Stimulated activated CD4-positive, alpha-beta T cell treated with anti-CD3 and anti-CD28 coated beads, TNF-alpha, amount 100 ng/mL, for 4 hours (primary cell): ENCODE data around the gene EXD3.

Experiments
- DNase-seq, 3 experiments: peaks; one replicate each; pipeline ENCODE4 v3.0.0-alpha.2; 2020; ENCODE audit warnings: low read depth in 3 of 3

The EXD3 gene

GRCh38 chr9:137432687-137433348 lies 9.9 kb upstream of the EXD3 start:
- DNase-seq = no peak

GRCh38 chr9:137431416-137431931 lies 8.5 kb upstream of the EXD3 start:
- DNase-seq = no peak

DNA sequence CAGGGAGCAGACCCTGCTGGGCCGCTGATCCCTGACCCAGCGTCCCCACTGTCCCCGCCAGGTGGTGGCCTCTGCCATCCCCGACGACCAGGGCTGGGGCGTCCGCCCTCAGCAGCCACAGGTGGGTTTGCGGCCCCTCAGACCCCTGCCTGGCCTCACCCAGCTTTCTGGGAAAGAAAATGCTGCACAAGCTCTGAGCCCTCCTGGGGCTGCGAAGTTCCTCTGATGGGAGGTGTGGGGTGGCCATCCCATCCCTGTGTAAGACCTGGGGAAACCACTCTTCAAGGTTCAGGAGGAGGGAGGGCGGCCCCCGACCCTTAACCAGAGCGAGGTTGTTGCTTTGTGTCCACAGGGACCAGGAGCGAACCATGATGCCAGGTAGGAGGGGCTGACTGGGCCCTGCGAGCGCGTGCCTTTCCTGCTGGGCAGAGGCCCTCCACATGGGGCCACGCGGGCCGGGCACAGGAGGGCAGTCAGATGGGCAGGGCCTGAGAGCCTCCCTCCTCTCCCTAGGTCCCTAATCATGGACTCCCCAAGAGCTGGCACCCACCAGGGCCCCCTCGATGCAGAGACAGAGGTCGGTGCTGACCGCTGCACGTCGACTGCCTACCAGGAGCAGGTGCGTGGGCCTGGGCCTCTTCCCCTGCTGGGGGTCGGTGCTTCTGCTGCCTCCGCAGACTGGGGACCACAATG lies 7.9 kb upstream of the EXD3 start:
- DNase-seq = no peak

DNA sequence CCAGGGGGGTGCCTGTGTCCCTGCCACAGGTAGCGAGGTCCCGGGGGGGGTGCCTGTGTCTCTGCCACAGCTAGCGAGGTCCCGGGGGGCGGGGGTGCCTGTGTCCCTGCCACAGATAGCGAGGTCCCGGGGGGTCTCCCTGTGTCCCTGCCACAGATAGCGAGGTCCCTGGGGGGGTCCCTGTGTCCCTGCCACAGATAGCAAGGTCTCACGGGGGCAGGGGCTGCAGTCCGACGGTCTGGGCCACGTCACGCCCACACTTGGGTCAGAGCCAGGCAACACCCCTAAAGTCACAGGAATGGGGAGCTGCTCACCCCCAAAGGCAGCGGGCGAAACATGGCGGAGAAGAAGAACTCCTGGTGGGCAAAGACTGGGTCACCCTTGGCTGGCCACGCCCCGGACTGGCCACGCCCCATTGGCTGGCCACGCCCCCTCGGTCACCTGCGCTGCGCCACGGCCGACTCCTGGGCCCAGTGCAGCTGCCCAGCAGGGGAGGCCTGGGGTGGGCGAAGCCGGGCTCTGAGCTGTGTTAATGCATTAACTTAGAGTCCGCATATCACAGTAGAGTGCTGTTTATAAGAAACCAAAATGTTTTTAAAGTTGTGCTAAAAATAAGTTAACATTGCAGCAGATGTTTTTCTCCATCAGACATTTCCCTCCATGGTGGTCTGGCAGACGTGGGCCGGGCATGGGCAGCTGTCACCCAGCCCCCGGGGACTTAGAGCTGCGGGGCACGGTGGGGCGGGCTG lies 7.2 kb upstream of the EXD3 start:
- no peak for DNase-seq

- no peak for DNase-seq
Observed at GRCh38 chr9:137429546-137429890, 6.6 kb upstream of the EXD3 start.

DNA sequence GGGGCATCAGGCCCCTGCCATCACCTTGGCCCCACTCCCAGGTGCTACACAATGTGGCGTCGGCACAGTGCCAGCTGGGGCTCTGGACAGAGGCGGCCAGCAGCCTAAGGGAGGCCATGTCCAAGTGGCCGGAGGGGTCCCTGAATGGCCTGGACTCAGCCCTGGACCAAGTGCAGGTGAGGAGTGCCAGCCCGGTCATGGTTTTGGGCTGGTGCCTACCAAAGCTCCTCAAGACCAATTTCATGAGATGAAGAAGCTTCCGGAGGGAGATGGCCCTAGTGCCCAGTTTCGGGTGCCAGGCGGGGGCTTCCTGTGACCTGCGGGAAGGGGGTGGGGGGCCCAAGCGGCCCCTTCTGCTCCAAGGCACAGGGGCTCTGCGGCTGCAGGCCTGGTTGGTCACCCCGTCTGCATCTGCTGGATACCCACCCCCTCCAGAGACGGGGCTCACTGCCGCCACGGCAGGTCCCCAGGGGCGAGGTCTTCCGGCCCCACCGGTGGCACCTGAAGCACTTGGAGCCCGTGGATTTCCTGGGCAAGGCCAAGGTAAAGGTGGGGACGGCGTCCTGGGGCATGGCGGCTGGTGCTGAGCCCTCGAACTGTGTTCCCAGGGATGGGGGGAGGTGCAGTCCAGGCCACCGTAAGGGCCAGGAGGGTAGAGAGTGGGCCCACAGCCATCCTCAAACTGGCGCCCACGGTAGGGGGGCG lies 6.0 kb upstream of the EXD3 start:
- DNase-seq = no peak

GRCh38 chr9:137428311-137428630 lies 5.3 kb upstream of the EXD3 start:
- no peak for DNase-seq

DNA sequence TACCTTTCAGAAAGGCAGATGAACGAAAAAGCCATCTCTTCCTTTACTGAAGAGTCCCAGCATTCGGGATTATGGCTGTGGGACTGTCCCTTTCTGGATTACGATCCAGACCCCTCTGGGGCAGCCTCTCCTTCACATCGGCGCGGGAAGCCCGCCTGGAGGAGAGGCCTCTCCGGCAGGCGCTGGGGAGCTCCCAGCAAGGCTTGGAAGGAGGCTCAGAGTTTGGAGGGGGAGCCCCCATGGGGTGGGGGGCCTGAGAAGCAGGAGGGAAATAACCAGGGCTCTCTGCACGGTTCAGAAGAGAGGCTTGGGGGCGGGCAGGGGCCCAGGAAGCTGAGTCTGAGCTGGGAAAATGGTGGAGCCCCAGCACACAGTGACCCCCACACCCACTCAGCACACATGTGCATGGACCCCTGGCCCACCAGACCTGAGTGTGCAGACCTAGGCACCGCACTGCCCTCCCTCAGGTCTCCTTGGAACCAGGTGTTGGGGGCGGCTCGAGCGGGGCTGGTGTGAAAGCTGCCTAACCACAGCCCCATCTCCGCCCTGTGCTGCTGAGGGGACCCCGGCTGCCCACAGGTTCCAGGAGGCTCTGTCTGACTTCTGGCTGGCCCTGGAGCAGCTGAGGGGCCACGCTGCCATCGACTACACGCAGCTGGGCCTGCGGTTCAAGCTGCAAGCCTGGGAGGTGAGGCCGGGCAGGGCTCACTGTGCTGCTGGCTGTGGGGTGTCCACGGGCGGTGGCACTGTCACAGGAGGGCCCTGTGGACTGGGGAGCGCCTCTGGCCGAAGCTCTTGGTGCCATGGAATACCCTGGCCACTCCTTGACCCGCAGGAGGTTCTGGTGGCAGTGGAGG lies 4.7 kb upstream of the EXD3 start:
- no peak for DNase-seq

- DNase-seq = no peak
Observed at GRCh38 chr9:137426018-137426681, 3.2 kb upstream of the EXD3 start.

GRCh38 chr9:137423514-137424291 lies 741 bp upstream of the EXD3 start:
- no peak for DNase-seq

- DNase-seq = no peak
Observed at GRCh38 chr9:137421838-137422603, 941 bp downstream of the EXD3 start.

DNA sequence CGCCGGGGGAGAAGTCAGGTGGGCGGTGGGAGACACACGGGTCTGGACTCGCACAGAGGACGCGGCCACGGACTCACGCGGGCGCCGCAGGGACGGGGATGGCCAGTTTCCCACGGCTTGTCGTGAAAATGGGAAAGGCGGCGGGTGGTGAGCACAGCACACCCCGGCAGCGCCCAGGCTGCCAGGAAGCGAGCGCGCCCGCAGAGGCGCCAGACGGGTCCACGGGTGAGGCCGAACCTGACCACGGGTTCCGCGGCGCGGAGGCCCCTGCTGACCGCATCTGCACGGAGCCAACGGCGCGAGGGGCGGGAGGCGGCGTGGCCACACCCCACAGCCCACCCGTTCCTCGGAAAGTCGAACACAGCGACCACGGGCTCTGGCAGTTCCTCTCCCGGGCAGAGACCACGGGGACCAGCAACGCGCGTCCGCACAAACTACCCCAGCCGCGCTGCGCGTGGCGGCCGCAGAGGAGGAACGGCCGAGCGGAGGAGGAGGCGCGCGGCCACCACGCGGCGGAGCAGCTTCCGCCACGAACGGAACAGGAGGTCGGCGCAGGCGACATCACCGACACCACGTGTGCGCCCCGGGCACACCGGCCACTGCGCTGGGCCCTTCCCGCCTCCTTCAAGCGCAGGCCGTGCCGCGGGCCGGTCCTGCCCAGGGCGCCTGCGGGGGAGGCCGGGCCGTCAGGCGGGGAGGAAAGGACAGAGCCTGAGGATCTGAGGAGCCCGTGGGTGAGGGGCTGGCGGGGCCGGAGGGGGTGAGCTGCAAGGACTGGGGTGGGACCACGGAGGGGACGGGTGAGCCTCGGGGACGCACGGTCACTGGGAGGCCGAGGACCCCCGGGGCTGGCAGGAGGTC lies 5.6 kb downstream of the EXD3 start:
- DNase-seq = no peak

GRCh38 chr9:137416563-137417151 lies 6.3 kb downstream of the EXD3 start:
- no peak for DNase-seq

- DNase-seq = no peak
Observed at GRCh38 chr9:137416006-137416562, 6.9 kb downstream of the EXD3 start.

- no peak for DNase-seq
Observed at GRCh38 chr9:137415451-137415850, 7.5 kb downstream of the EXD3 start.

- no peak for DNase-seq
Observed at GRCh38 chr9:137412431-137412830, 10.5 kb downstream of the EXD3 start.

- no peak for DNase-seq
Observed at GRCh38 chr9:137411645-137412380, 11.1 kb downstream of the EXD3 start.
